Stimulated activated CD8-positive, alpha-beta memory T cell treated with anti-CD3 and anti-CD28 coated beads, Interleukin-7, amount 100 ng/mL, for 24 hours (primary cell): Measurements from ENCODE around the gene DMRTC1B.
"Not testable (repeated sequence)": the region's sequence is repeated elsewhere in the genome, so short reads cannot be mapped to it uniquely, and the experiment has no call there.

Experiments used
- DNase-seq: peaks from one replicate; pipeline ENCODE4 v3.0.0-alpha.2; 2020; ENCODE audit warnings: low read depth

Gene DMRTC1B

DNA sequence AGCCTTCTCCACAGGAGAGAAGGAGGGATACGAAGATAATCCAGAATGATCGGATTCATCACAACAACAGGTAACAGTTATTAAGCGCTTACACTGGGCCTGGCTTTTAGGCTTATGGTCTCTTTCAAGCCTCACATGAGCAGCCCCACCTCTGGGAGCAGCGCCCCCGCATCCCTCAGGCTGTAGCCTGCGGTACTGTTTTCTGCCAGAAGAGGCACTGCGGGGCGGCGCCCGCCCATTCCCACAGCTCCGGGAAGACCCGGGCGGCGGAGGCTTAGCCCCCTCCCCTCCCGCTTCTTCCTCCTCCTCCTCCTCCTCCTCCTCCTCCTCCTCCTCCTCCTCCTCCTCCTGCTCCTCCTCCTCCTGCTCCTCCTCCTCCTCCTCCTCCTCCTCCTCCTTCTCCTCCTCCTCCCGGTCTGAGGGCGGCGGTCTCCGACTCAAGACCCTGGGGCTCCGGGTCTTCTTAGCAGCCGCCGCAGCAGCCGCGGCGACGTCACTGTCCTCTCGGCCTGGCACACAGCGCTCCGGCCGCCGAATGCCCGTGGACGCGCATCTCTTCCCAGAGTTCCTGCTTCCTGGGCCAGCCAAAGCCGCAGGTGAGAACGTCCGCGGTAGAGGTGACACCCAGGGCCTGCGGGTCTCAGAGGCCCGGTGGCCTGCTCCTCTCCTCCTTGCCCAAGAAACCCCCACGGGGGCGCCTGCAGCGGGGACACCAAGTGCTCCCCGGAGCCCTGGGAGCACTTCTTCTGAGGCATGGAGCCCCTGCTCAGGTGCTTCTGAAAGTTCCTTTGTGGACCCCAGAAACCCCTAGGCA is at the start of gene DMRTC1B:
Gene DMRTC1B (plus strand): TSS at position 238 of the 814 bp plus-strand sequence. CDS start 68,246 bp downstream, outside the sequence.
- DNase-seq, result not testable (repeated sequence)

- no peak for DNase-seq
These were observed 48.8 kb upstream of the DMRTC1B start for GRCh38 chrX:72727846-72728245.

DNA sequence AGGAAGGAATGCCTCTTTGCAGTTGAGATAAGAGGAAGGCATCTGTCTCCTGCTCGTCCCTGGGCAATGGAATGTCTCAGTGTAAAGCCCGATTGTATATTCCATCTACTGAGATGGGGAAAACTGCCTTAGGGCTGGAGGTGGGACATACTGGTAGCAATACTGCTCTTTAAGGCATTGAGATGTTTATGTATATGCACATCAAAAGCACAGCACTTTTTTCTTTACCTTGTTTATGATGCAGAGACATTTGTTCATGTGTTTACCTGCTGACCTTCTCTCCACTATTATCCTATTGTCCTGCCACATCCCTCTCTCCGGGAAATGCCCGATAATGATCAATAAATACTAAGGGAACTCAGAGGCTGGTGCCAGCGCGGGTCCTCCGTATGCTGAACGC is 43.1 kb upstream of the DMRTC1B start:
- DNase-seq, result not testable (repeated sequence)

DNA sequence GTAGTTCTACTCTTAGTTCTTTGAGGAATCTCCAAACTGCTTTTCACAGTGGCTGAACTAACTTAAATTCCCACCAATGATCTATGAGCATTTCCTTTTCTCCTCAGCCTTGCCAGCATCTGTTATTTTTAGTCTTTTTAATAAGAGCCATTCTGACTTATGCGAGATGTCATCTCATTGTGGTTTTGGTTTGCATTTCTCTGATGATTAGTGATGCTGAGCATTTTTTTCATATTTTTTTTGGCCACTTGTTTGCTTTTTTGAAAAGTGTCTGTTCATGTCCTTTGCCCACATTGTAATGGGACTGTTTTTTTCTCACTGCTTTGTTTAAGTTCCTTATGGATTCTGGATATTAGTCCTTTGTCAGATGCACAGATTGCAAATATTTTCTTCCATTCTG is 41.1 kb upstream of the DMRTC1B start:
- DNase-seq, result no peak

GRCh38 chrX:72745546-72745945 is 31.1 kb upstream of the DMRTC1B start:
- DNase-seq, result not testable (repeated sequence)

DNA sequence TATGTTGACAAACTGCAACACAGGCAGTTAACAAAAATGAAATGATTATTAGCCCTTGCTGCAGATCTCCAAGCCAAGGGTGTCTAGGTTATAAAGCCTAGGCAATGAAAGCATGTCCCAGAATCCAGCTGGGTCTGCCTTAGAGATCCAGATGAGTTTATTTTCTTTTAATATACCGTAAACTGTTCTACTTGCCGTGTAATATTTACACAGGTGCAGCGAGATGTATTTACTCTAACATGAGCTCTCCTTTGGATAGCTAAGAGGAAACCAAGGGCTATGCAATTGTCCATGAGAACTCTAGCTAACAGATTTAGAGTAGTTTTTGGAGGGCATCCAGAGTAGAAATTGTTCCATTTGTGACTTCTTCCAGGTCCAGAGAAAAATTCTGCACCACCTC is 28.1 kb upstream of the DMRTC1B start:
- DNase-seq, result not testable (repeated sequence)

DNA sequence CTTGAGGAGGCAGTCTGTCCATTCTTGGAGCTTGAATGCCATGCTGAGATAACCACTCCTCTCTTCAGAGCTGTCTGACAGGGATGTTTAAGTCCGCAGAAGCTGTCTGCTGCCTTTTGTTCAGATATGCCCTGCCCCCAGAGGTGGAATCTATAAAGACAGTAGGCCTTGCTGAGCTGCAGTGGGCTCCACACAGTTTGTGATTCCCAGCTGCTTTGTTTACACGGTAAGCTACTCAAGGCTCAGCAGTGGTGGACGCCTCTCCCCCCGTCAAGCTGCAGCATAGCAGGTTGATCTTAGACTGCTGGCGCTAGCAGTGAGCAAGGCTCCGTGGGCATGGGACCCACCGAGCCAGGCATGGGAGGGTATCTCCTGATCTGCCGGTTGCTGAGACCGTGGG is 16.2 kb upstream of the DMRTC1B start:
- not testable (repeated sequence) for DNase-seq

- not testable (repeated sequence) for DNase-seq
These were observed 739 bp downstream of the DMRTC1B start for GRCh38 chrX:72777467-72777790.

GRCh38 chrX:72778146-72778545 is 1.5 kb downstream of the DMRTC1B start:
- DNase-seq, result not testable (repeated sequence)

GRCh38 chrX:72782560-72782959 is 5.9 kb downstream of the DMRTC1B start, which contains the start of gene FAM236B:
Gene FAM236B (minus strand): TSS chrX:72782660. CDS start chrX:72782560, 100 bp downstream.
- DNase-seq, result not testable (repeated sequence)

- not testable (repeated sequence) for DNase-seq
These were observed 6.8 kb downstream of the DMRTC1B start for GRCh38 chrX:72783365-72783936.

- DNase-seq, result not testable (repeated sequence)
These were observed 7.3 kb downstream of the DMRTC1B start for GRCh38 chrX:72783964-72784363.

DNA sequence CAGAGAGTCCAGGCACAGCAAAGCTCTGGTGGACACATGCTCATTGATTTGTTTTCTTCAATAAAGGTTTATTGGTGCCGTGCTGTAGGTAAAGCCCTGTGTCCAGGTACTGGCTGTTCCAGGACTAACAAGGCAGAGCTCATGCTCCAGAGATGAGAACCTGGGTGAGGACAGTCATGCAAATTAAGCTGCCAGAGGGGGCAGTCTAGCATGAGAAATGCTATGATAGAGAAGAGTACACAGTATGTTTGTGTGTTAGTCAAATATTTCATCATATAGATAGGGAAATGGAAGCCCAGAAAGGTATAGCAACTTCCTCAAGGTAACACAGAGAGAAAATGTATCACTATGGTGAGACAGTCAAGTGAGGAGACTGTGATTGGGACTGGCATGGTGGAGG is 11.5 kb downstream of the DMRTC1B start:
- DNase-seq, result not testable (repeated sequence)

DNA sequence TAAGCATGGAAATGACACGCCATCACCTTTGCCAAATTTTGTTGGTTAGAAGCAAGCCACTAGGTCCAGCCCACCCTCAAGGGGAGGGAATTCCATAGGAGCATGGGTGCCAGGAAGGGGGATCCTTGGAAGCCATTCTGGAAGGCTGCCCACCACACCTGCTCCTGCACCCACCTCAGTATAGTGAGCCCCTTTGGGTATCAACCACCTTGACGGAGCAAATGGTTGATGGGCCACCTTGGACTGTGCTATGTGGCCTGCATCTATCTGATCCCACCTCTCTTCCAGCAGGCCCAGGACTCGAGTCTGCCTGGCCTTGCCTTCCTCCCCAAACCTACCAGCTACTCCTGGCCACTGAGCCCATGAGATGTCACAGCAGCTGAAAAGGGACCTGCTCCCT is 13.7 kb downstream of the DMRTC1B start:
- DNase-seq, result not testable (repeated sequence)

DNA sequence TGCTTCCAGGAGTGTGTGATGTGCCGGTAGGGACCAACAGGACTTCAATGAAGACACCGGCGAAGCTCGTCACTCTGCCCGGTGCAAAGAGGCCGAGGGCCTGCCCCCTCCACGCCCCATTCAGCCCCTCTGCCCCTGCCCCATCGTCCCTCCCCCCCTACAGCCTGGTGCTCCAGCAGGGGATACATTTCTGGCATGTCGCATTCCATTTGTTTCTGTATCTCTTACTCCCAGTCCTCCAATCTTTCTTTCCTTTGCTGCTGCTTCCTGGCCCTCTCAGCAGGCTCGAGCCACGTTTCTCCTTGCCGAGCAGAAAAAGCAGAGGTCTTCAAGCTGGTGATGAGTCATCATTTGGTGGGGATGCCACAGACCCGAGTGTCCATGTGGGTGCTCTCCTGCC is 31.4 kb downstream of the DMRTC1B start, which contains the start of gene FAM236D:
Gene FAM236D (minus strand): TSS at position 101 of the 400 bp plus-strand sequence. CDS start 100 bp downstream, at position 1.
- DNase-seq, result not testable (repeated sequence)

DNA sequence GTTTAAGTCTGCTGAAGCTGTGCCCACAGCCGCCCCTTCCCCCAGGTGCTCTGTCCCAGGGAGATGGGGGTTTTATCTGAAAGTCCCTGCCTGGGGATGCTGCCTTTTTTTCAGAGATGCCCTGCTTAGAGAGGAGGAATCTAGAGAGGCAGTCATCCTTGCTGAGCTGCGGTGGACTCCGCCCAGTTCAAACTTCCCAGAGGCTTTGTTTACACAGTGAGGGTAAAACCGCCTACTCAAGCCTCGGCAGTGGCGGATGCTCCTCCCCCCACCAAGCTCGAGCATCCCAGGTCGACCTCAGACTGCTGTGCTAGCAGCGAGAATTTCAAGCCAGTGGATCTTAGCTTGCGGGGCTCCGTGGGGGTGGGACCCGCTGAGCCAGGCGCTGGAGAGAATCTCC is 54.0 kb downstream of the DMRTC1B start:
- not testable (repeated sequence) for DNase-seq

DNA sequence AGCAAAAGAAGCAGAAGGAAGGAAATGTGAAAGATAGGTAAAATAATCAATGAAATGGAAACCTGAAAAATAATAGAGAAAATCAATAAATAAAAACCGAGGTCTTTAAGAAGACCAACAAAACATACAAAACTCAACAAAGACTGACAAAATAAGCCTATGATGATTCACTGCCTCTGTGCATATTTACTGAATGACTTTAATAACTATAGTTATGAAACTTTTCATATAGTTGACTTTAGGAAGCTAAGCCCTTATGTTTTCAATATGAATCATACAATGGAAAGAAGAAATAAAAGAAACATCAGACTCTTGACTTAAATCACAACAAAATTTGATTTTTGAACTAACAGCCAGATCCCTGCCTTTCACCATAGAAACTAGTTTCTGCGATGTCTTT is 60.8 kb downstream of the DMRTC1B start:
- not testable (repeated sequence) for DNase-seq

DNA sequence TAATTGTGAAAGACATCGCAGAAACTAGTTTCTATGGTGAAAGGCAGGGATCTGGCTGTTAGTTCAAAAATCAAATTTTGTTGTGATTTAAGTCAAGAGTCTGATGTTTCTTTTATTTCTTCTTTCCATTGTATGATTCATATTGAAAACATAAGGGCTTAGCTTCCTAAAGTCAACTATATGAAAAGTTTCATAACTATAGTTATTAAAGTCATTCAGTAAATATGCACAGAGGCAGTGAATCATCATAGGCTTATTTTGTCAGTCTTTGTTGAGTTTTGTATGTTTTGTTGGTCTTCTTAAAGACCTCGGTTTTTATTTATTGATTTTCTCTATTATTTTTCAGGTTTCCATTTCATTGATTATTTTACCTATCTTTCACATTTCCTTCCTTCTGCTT is 106.2 kb downstream of the DMRTC1B start:
- not testable (repeated sequence) for DNase-seq

DNA sequence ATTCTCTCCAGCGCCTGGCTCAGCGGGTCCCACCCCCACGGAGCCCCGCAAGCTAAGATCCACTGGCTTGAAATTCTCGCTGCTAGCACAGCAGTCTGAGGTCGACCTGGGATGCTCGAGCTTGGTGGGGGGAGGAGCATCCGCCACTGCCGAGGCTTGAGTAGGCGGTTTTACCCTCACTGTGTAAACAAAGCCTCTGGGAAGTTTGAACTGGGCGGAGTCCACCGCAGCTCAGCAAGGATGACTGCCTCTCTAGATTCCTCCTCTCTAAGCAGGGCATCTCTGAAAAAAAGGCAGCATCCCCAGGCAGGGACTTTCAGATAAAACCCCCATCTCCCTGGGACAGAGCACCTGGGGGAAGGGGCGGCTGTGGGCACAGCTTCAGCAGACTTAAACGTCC is 113.0 kb downstream of the DMRTC1B start:
- not testable (repeated sequence) for DNase-seq
